SK-N-SH (cell line): ENCODE measurements around the gene TMEM218.

Source experiments
- RAD21 ChIP-seq: IDR thresholded peaks from 2 replicates; pipeline ENCODE4 v1.6.1; 2012; ENCODE audit warnings: mild to moderate bottlenecking, low read length
- TF ChIP-seq, protein P1 (sequence below): fragments of 200-600 bp; sonication (generic); IDR thresholded peaks from 2 replicates; pipeline ENCODE4 v1.6.1; 2017; ENCODE audit warnings: antibody characterized with exemption, mild to moderate bottlenecking, moderate library complexity

DNA sequence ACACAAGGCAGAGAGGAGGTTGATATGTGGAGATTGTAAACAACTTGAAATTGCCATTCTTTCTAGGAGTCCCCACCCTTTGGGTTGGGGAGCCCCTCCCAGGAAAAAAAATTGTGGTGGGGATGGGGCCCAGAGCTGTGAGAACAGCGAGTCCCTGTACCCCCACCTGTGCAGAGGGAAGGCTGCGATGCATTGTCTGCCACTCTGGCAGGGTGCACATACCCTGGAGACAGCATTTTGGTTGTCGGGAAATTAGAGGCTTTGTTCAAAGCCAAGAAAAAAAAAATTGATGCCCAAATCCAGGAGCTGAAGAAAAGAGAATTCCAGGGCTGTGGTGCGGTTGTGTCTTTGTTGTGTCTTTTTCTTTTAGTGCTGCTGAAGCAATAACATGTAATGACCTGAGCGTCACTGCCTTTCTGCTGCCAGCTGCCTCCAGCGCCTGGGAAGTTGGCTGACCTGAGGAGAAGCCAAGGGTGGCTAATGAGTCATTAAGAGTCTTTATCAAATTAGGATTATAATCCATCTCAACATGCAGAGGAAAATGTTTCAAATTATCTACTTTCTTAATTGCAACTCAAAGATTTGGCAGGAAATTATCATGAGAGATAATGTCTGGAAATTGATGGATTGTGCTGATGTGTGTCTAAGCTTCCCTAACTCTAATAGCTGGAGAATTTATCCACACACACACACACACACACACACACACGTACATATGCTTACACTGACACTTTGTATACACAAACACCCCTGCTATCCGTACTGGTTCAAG, 45.1 kb upstream of the TMEM218 start:
- TF ChIP-seq, protein P1, sequence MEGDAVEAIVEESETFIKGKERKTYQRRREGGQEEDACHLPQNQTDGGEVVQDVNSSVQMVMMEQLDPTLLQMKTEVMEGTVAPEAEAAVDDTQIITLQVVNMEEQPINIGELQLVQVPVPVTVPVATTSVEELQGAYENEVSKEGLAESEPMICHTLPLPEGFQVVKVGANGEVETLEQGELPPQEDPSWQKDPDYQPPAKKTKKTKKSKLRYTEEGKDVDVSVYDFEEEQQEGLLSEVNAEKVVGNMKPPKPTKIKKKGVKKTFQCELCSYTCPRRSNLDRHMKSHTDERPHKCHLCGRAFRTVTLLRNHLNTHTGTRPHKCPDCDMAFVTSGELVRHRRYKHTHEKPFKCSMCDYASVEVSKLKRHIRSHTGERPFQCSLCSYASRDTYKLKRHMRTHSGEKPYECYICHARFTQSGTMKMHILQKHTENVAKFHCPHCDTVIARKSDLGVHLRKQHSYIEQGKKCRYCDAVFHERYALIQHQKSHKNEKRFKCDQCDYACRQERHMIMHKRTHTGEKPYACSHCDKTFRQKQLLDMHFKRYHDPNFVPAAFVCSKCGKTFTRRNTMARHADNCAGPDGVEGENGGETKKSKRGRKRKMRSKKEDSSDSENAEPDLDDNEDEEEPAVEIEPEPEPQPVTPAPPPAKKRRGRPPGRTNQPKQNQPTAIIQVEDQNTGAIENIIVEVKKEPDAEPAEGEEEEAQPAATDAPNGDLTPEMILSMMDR, result no peak
- TF ChIP-seq RAD21, result no peak
